ENCODE data around the gene EHD1.
"Not testable (repeated sequence)": the region's sequence is repeated elsewhere in the genome, so short reads cannot be mapped to it uniquely, and the experiment has no call there.

The EHD1 gene

DNA sequence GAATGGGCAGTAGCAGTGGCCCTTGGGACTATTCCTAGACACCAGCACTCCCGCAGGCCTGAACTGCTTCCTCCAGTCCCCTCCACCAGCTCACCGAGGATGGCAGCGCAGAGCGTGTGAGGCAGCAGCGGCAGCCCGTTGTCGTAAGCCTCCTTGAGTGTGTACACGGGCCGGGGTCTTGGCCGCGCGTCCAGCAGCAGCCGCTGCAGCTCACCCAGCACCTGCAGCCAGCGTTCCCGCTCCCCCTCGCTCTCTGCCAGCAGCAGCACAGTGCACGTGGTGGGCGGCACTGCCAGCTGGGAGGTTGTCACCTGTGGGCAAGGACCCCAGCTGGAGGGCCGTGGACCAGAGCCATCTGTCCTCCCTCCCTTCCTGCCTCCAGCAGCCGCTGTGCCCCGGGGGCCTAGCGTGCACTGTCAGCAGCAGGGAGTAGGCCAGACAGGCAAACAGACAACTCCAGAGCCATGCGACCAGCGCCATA, 47.0 kb downstream of the EHD1 start:
- DNase-seq (ENCODE audit: low read depth, low spot score): no peak

DNA sequence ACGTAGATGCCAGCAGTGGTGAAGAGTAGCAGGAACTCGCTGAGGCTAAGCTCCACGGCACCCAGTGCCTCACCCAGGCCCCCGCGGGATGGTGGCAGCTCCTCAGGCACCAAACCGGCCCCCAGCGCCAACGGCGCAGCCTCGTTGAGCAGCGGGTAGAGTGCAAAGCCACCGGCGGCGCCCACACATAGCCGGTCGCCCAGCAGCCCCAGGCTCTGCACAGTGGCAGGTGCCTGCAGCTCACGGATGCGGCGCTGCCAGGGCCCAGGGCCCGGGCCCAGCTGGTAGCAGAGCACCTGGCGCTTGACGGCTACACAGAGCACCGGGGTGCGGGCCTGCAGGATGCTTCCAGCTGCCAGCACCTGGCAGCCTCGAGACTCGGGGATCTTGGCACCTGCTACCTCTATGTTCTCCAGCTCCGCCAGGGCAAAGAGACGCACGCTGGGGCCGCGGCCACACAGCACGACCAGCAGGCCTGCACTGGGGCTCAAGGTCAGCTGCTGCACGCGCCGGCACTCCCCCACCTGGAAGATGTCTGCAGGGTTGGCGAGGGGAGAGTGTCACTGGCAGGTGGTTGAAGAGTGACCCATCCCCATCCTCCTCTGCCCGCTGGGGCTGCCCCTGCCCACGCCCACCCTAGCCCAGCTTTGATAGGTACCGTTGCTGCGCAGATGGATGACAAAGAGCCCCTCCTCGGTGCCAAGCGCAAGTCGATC, 48.7 kb downstream of the EHD1 start:
- DNase-seq (ENCODE audit: low read depth, low spot score): no peak

DNA sequence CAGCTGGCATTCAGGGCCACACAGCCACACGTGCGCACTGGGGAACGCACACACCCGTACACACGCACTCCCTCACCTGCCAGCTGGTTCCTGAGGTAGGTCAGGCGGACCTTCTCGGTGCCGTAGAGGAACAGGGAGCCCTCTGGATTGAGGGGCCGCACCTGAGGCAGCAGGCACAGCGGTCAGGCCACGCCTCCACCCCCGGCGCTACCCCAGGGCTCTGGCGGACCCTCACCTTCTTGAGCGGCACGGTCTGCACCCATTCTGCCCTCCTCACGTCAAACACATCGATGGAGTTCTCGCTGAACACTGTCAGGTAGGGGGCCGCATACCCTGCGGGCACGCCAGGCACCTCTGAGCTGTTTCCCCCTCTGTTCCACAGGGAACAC, 51.0 kb downstream of the EHD1 start:
- DNase-seq (ENCODE audit: low read depth, low spot score): no peak

DNA sequence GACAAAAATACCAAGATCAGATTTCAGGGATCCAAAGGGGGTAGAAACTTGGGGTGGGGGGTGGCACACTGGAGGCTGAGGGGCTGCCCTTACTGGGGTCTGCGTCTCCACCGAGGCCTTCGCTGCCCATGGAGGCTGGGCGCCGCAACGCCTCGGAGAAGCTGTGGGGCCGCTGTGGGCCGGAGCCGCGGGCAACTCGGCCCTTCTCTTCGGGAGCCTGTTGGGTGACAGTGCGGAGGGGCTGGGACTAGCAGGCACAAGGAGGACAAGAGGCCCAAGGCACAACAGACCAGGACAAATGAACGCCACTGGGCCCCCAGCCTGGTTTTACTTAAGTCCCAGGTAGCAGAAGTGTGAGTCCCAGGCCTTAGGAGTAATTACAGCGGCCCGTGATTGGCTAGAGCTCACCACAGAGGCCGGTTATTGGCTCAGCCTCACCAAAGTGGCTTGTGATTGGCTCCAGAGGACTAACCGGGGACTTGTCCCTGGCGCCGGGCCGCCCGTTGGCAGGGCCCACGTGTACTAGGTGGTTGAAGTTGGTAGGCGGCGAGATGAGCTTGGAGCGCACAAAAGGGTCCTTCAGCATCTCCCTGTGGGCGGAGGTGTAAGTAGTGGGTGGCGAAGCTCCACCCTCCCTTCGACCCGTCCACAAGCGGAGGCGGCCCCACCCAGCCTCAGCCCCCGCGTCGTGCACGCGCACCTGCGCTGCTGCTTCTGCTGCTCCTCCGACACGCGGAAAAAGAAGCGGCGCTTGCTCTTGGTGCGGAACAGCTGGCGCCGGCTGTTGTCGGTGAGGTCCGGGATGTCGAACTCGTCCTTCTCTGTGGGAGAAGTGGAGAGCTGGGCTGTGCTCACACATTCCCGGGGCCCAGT, 51.6 kb downstream of the EHD1 start:
- DNase-seq (ENCODE audit: low read depth, low spot score): peak; percentile 24

DNA sequence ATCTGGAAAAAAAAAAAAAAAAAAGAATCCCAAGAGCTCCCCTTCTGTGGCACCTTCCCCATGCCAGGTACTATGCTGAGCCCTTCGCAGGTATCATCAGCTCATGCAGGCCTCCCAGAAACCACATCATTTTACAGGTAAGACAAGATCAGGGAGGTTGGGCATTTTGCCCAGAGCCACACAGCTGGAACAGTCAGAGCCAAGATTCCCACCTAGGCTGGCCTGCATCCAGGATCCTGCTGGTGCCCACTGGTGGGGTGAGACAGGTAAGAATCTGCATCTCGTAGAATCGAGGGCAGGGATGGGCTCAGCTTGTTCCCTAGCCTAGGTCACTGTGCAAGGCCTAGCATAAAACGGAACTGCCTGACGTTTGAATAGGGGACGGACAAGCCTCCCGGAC, 52.4 kb downstream of the EHD1 start:
- no peak for DNase-seq (ENCODE audit: low read depth, low spot score)

DNA sequence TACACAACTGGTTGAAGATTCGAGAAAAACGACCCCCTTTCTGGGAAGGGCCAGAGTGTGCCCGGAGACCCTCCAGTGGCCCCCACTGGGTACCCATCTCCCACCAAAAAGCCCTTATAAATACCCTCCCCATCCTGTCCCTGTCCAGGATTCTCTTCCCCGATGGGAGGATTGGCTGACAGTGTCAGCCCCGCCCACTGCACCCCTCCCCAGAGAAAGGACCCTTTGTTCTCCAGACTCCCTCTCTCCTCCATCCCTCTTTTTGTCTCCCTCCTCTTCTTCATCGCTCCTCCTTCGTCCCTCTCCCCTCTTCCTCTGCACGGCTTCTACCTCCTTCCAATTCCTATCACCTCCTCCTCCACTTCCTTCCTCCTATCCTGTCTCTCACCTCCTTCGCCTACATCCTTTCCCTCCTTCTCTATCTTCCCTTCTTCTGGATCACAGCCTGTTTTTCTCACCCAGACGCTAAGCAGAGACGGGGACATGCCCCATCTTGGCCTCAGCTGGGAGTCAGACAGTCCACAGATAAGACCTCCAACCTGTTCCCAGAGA, 54.8 kb downstream of the EHD1 start:
- no peak for DNase-seq (ENCODE audit: low read depth, low spot score)

DNA sequence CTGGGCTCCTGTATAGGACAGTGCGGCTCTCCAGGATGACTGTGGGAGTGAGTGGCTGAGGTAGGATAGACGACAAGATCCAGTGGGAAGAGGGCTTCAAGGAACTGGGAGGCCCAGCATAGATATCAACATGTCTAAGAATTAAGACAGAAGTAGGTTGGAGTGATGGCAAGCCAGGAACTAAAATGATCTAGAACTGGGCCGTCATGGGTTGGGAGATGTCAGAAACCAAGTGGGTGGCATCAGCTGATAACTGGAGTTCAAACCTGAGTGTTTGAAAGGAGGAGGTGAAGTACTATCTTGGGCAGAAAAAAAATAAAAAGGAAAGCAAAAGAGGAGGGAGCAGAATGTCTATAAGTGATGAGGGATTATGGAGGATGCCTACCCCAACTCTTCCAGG, 60.9 kb downstream of the EHD1 start:
- no peak for DNase-seq (ENCODE audit: low read depth, low spot score)

DNA sequence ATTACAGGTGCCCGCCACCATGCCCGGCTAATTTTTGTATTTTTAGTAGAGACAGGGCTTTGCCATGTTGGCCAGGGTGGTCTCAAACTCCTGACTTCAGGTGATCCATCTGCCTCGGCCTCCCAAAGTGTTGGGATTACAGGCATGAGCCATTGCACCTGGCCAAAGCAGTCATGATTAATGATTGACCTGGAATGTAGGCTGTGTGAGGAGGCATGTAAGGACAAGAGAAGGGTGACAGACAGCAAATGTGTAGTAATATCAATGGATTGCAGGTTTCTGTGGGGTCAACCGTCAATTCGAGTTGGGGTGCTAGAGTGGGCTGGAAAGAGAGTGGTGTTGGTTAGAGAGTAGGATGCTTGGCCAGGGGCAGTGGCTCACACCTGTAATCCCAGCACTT, 63.0 kb downstream of the EHD1 start:
- DNase-seq (ENCODE audit: low read depth, low spot score): not testable (repeated sequence)

DNA sequence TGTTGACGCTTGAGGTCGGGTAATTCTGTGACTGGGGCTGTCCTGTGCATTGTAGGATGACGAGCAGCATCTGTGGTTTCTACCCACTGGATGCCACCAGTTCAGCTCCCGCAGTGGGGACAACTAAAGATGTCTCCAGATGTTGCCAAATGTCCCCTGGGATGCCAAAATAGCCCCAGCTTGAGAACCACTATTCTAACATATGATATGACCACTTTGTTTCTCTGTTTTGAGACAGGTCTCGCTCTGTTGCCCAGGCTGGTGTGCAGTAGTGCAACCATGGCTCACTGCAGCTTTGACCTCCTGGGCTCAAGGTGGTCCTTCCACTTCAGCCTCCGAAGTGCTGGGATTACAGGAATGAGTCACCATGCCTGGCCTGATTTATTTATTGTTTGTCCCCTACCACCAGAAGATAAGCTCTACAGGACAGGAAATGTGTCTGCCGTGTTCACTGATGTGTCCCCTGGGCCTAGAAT, 63.7 kb downstream of the EHD1 start:
- no peak for DNase-seq (ENCODE audit: low read depth, low spot score)

DNA sequence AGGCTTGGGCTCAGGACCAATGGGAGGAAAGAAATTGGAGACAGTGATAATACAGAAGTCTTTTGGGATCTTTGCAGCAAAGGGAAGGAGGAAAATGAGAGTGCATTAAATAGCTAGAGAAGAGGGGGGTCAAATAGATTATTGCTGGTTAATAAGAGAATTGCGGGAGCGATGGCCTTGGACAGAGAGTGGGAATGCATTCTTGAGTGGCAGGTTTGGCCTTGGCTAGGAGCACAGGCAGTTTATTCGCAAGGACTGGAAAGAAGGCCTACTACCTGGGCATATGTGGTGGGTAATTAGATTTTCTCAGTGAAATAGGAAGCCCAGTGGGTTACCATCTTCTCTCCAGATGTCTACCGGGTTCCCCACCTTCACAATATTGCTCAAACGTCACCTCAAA, 64.6 kb downstream of the EHD1 start:
- DNase-seq (ENCODE audit: low read depth, low spot score): no peak

DNA sequence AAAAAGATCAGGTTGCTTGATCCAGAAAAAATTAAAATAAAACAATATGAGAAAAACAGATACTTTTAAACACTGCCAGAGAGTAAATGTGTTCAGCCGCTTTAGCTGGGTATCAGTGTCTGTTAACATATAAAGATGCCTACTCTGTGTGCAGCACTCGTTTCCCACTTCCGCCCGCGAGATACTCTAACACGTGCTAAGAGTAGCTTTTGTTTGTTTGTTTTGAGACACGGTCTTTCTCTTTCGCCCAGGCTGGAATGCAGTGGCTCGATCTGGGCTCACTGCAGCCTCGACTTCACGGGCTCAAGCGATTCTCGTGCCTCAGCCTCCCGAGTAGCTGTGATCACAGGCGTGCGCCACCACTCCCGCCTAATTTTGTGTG, 67.5 kb downstream of the EHD1 start:
- no peak for DNase-seq (ENCODE audit: low read depth, low spot score)

DNA sequence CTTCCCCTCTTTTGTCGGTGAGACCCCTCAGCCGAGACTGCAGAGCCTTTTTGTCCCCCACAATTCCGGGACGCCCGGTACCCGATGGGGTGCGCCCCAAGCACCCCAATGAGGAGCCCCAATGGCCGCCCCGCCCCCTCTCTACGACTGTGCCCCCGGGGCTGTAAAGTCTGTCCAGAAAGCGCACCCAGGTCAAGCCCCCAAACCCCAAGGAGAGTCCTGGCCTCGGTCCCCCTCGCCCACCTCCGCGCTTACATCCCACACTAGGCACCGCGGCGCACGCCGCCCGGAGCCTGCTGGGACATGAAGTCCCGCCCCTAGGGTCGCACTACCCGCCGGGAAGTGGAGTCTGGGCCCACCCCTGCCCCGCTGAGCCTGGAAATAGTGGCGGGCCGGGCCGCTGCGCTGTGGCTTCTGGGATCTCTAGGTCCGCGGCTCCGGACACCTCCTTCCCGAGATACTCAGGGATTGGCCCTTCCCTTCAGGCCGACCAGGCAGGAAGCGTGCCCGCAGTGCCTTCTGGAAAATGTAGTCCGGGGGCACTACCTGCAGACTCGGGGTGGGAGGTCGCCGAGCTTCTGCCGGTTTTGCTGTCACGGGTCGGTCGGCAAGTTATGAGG, 68.0 kb downstream of the EHD1 start, which contains the start of gene MEN1:
Gene MEN1 (minus strand): TSS at position 281 of the 620 bp plus-strand sequence. CDS start 442 bp downstream, outside the sequence.
- peak; percentile 99 for DNase-seq (ENCODE audit: low read depth, low spot score)

DNA sequence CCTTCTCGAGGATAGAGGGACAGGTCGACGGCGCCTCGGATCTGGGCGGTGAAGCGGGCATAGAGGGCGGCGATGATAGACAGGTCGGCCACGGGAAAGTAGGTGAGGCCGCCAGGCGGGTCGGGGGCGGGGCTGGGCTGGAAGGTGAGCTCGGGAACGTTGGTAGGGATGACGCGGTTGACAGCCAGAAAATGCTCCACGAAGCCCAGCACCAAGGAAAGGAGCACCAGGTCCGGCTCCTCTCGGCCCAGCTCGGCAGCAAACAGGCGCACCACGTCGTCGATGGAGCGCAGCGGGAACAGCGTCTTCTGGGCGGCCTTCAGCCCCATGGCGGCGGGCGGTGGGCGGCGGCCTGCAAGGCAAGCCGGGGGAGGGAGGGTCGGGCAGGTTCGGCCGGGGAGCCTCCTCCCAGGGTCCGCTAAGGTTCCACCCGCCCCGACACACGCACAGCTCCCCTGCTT, 68.6 kb downstream of the EHD1 start:
- DNase-seq (ENCODE audit: low read depth, low spot score): peak; percentile 67

DNA sequence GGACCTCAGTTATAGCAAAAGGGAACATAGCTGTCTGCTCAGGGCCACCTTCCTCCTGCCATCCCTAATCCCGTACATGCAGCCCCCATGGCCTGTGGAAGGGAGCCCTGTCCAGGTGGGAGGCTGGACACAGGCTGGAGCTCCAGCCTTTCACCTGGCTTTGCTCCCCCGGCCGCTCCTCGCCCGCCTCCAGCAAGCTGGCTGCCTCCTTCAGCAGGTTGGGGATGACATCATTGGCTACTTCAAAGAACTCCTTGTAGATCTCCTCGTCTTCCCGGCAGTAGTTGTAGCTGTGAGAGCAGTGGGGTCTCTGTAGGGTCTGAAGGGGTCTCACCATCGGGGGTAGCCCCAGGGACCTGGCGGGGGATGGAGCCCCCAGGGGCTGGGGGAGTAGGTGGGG, 72.9 kb downstream of the EHD1 start:
- no peak for DNase-seq (ENCODE audit: low read depth, low spot score)

DNA sequence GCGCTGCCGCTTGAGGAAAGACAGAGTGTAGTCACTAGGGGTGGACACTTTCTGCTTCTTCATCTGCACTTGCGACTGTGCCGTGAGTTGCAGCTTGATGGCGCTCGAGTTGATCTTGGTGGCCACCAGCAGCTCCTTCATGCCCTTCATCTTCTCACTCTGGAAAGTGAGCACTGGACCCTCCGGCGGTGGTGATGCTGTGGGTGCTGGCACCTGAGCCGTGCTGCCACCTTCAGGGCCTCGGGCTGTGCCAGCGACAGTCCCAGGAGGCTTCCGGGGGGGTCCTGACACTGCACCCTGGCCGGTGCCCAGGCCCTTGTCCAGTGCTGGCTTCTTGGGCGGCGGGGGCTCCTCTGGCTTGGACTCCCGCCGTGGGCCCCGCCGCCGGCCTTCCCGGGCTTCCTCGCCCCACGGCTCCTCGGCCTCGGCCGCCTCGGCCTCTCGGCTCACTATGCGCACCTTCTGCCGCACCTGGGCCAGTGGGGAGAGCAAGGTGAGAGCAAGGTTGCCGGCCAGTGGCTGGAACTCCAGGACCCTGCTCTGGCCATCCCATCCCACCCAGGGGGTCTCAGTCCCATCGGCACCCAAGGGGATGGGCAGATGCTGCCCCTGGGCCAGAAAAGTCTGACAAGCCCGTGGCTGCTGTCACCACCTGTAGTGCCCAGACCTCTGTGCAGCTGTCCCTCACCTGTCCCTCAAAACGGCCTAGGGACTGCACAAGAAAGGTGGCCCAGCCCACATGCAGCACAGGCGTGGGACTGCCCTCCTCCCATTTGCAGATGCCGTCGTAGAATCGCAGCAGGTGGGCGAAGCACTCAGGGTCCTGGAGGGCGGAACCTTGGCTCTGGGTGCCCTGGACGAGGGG, 73.8 kb downstream of the EHD1 start:
- DNase-seq (ENCODE audit: low read depth, low spot score): peak; percentile 37

DNA sequence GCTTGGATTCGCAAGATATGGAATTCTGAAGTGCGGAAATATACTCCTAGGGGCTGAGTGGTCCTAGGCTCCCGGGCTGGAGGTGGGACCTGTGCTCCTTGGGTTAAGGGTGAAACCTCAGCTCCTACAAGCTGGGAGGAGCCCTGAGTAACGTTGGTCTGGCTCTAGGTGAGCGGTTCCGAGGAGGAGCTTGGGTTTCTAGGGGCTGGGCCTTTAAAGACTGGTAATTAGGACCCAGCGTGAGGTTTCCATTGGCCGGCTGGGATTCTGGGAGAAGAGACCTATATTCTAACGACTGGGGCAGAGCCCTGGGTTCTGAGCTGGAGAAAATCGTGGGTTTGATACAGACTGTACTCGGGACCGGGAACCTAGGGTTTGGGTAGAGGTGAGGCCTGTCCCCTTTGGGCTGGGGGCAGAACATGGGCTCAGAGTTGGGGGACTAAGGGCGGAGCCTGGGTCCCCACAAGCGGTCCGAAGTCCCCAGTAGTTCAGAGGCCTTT, 74.5 kb downstream of the EHD1 start:
- DNase-seq (ENCODE audit: low read depth, low spot score): no peak

DNA sequence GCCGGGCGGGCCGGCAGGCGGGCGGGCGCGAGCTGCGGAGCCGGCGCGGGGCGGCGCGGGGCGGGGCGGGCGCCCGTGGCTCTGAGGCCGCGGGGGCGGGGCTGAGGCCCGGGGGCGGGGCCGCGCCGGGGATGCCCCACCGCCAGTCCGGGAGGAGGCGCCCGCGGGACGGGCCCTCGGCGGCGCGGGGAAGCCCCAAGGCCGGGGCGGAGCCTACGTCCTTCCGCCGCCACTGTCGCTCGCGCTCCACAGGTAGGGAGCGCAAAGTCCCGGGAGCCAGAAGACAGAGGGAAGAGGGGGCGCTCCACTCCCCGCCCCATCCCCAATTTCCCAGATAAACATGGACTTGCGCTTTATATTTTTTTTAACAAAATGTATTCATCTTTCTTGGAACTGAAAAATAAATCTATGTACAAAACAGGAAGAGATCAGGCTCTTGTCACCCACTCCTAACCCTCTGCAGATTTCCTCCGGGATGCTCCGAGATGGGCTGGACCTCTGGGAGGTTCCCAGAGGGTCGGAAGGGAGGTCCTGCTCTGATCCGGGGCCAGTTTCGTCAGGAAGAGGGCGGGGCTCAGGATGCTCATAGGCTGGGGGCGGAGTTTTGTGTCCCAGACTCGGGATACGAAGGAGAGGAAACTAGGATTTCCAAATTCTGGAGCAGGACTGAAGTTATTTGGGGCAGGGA, 75.1 kb downstream of the EHD1 start, which contains the start of gene MAP4K2:
Gene MAP4K2 (minus strand): TSS at position 57 of the 688 bp plus-strand sequence. CDS start 65 bp downstream, outside the sequence.
- DNase-seq (ENCODE audit: low read depth, low spot score): peak; percentile 92

DNA sequence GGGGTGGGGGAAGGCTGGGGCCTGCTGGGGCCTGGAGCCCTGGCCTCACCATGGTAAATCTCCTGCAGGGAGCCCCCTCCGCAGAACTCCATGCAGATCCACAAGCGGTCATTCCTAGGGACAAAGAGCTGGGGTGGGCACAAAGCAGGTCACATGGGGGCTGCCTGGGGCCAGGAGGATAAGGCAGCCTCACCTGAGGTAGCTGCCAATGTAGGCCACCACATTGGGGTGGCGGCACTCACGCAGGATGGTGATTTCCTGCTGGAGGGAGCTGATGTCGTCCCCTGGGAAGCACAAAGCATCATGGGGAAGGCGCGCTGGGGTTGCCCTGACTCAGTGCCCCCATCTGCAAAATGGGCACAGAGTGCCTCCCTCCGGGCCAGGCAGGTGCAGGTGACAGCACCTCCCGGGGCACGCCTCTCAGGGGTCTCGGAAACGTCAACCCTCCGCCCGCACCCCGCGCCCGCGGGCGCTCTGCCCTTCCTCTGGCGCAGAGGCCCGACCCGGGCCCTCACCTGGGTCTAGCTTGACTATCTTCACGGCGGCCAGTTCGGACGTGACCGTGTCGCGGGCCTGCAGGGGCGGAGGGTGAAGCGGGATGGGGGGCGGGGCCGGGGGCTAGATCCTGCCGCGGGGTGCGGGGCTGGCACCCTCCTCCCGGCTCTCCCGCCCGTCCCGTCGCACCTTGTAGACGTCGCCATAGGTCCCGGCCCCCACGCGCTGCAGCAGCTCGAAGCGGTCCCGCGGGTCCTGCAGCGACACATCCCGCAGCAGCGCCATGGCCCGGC, 75.9 kb downstream of the EHD1 start:
- peak; percentile 28 for DNase-seq (ENCODE audit: low read depth, low spot score)

Measured in ELF-1 (cell line).